GM12865 (cell line): ENCODE measurements around the gene BAG3.
"Not testable (repeated sequence)": the region's sequence is repeated elsewhere in the genome, so short reads cannot be mapped to it uniquely, and the experiment has no call there.

Experiments
- DNase-seq: peaks from one replicate; pipeline ENCODE4 v3.0.0; 2010; ENCODE audit warnings: low read depth
- H3K4me3 ChIP-seq: 2 replicates; pipeline ENCODE4 v1.5.1; 2011; ENCODE audit warnings: mild to moderate bottlenecking, low read depth, low read length, control low read depth
- CTCF ChIP-seq: IDR thresholded peaks from 2 replicates; pipeline ENCODE4 v1.5.1; 2011; ENCODE audit warnings: low read length, control low read depth, low read depth, inconsistent platforms; ENCODE audit not compliant: insufficient read depth; ENCODE audit errors: missing control alignments

Gene BAG3

GRCh38 chr10:119656760-119657159 lies 5.6 kb downstream of the BAG3 start:
- TF ChIP-seq CTCF, result no peak
- DNase-seq, result no peak
- H3K4me3 ChIP-seq, result no peak overlapping the region

- DNase-seq, result no peak
- no peak for TF ChIP-seq CTCF
- no peak overlapping the region for H3K4me3 ChIP-seq
Observed at GRCh38 chr10:119657725-119658124, 6.5 kb downstream of the BAG3 start.

GRCh38 chr10:119658274-119658673 lies 7.1 kb downstream of the BAG3 start:
- TF ChIP-seq CTCF, result no peak
- no peak overlapping the region for H3K4me3 ChIP-seq
- no peak for DNase-seq

GRCh38 chr10:119659951-119660350 lies 8.8 kb downstream of the BAG3 start:
- no peak for TF ChIP-seq CTCF
- H3K4me3 ChIP-seq, result no peak overlapping the region
- DNase-seq, result no peak

- not testable (repeated sequence) for DNase-seq, H3K4me3 ChIP-seq
Observed at GRCh38 chr10:119662076-119662605, 11.0 kb downstream of the BAG3 start.

GRCh38 chr10:119663866-119664698 lies 12.9 kb downstream of the BAG3 start:
- no peak for TF ChIP-seq CTCF
- no peak overlapping the region for H3K4me3 ChIP-seq
- peak; percentile 86 for DNase-seq

GRCh38 chr10:119665901-119666708 lies 14.9 kb downstream of the BAG3 start:
- DNase-seq, result no peak
- TF ChIP-seq CTCF, result no peak
- H3K4me3 ChIP-seq, result no peak overlapping the region
